ENCODE data around the gene RRAS2.

GRCh38 chr11:14388352-14388751 lies 29.4 kb upstream of the RRAS2 start:
- TF ChIP-seq EP300 (IDR thresholded peaks at IDR 0.05; ENCODE audit: low read depth) (no peak), POLR2AphosphoS5 (IDR thresholded peaks at IDR 0.05) (no peak), CTCF (IDR thresholded peaks at IDR 0.05) (no peak)

All from transverse colon (tissue), 4 donors.